Breast epithelium (tissue), 4 donors: ENCODE measurements around the gene C1QC. TPM values are rescaled to one million over a fixed set of nuclear protein-coding genes. Genes with fewer than 3 reads are reported as not detected.

Experiments
- DNase-seq, 2 donors: peaks; one replicate each; pipeline ENCODE4 v3.0.0-alpha.2; 2019; ENCODE audit warnings: low spot score in 2 of 2
- H3K27ac ChIP-seq, 2 donors: fragments of 200-600 bp; sonication (generic) in 1 of 2; one replicate each; pipeline ENCODE4 v1.5.1; 2016 to 2019; ENCODE audit warnings: mild to moderate bottlenecking in 1 of 2
- H3K27me3 ChIP-seq, 2 donors: fragments of 200-600 bp; sonication (generic) in 1 of 2; one replicate each; pipeline versions ENCODE4 v1.5.1 to v1.6.0; 2017 to 2019; ENCODE audit warnings: control low read depth in 1 of 2, mild to moderate bottlenecking in 1 of 2
- H3K36me3 ChIP-seq: fragments of 200-600 bp; one replicate; pipeline ENCODE4 v1.5.1; 2019
- H3K4me1 ChIP-seq, 2 donors: fragments of 200-600 bp; sonication (generic); one replicate each; pipeline ENCODE4 v1.5.1; 2016 to 2019; ENCODE audit warnings: control low read depth in 1 of 2
- H3K4me3 ChIP-seq, 3 donors: fragments of 200-600 bp; sonication (generic); 1 replicate in 2 of 3; 2 replicates in 1 of 3; pipeline ENCODE4 v1.5.1; 2016 to 2019; ENCODE audit warnings: mild to moderate bottlenecking in 3 of 3, moderate library complexity in 2 of 3
- H3K9me3 ChIP-seq, 2 donors: fragments of 200-600 bp; sonication (generic) in 1 of 2; one replicate each; pipeline ENCODE4 v1.5.1; 2016 to 2019; ENCODE audit warnings: control low read depth in 1 of 2
- POLR2A ChIP-seq: fragments of 450-650 bp; IDR thresholded peaks from one replicate; pipeline ENCODE4 v1.6.1; 2016; ENCODE audit warnings: antibody characterized with exemption, mild to moderate bottlenecking, moderate library complexity
- POLR2AphosphoS5 ChIP-seq, 3 donors: sonication (generic); formaldehyde crosslinking; IDR thresholded peaks; one replicate each; pipeline ENCODE4 v1.6.1; 2017; ENCODE audit warnings: antibody characterized with exemption in 3 of 3
- intact Hi-C: fragments of 100-400 bp; cut with DNase I; formaldehyde crosslinking; loops from one replicate; pipeline ENCODE4 v1.15.1; 2023; ENCODE audit warnings: low total_unique reads
- total RNA-seq, 3 donors: library from RNA; depleted of rRNA; stranded (reverse); fragments of >200 nt; gene quantifications; one replicate each; pipeline ENCODE4 v1.1.0, GENCODE V29; 2016
- TF ChIP-seq, protein P1 (sequence below), 3 donors: fragments of 450-650 bp; IDR thresholded peaks; one replicate each; pipeline ENCODE4 v1.5.1; 2016 to 2017; ENCODE audit warnings: antibody characterized with exemption in 3 of 3, mild to moderate bottlenecking in 3 of 3, moderate library complexity in 3 of 3

Gene C1QC
- total RNA-seq, 3 donors from 2014 or later: 76.4 to 385 (median 113) TPM

DNA sequence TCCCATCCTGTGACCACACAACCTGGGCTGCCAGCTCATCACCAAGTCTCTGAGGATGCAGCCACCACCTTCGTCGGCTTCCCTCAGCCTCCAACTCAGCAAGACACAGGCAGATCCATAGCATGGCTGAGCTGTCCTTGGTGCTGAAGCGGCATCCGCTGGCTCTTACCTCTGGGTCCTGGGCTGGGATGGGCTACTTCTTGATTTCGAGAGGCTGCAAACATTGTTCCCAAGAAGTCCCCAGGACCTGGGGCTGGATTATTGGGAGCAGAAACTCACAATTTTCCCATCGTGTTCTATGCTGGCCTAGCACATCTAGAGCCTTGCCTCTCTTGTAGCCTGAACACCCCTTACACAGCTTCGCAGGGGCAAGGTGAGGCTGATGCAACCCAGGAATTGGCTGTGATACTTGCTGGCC is 31.9 kb upstream of the C1QC start:
- Histone ChIP-seq H3K4me1 (no peaks in the 10 kb centered on the region), H3K27ac (no peak overlapping the region), H3K4me3 (no peak overlapping the region), H3K27me3 (peaks cover 0 to 80% of the 10 kb centered on the region in 2 donors), H3K36me3 (no peaks in the 10 kb centered on the region), H3K9me3 (no peaks in the 10 kb centered on the region)
- intact Hi-C loops: no loop called here
- DNase-seq: no peak
- TF ChIP-seq, protein P1, sequence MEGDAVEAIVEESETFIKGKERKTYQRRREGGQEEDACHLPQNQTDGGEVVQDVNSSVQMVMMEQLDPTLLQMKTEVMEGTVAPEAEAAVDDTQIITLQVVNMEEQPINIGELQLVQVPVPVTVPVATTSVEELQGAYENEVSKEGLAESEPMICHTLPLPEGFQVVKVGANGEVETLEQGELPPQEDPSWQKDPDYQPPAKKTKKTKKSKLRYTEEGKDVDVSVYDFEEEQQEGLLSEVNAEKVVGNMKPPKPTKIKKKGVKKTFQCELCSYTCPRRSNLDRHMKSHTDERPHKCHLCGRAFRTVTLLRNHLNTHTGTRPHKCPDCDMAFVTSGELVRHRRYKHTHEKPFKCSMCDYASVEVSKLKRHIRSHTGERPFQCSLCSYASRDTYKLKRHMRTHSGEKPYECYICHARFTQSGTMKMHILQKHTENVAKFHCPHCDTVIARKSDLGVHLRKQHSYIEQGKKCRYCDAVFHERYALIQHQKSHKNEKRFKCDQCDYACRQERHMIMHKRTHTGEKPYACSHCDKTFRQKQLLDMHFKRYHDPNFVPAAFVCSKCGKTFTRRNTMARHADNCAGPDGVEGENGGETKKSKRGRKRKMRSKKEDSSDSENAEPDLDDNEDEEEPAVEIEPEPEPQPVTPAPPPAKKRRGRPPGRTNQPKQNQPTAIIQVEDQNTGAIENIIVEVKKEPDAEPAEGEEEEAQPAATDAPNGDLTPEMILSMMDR (IDR thresholded peaks at IDR 0.05): no peak
- TF ChIP-seq POLR2AphosphoS5 (IDR thresholded peaks at IDR 0.05) (no peak), POLR2A (no peak)

DNA sequence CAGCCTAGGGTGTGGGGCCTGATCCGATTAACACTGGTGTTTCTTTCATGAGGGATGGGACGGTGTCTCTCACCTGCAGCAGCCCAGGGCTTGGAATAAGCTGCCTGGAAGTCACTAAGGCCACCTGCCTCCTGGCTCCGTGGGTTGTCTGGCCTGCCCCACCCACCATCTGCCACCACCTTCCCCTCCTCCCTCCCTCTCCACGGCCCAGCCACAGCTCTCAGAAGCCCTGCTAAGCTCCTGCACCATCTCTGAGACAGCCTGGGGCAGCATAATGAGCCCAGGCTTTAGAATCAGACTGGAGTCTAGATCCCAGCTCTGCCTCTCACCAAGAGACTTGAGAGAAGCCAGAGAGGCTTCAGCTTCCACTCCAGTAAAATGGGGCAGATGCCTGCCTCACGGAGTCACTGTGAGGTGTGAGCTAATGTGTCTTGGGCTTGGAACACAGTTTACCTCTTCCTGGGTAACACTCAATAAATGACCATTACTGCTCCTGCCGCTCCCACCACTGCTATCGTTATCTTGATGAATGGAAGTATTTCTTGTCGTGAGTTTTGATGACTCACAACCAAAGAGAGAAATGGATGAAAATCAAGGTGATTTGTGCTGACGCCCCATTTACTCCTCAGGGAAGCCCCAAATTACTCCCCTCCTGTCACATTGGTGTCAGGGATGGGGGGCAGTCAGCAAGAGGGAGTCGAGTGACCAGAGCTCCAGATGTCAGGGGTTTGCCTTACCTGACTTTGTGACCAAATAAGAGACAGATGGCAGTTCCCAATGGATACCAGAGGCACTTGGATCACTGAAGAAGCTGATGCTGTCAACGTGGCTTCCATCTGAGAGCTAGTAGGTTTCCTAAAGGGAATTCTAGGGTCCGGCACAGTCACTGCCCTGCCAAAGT is 30.5 kb upstream of the C1QC start:
- intact Hi-C loops: no loop called here
- Histone ChIP-seq H3K27ac (no peak overlapping the region), H3K36me3 (no peaks in the 10 kb centered on the region), H3K27me3 (peaks cover 0 to 89% of the 10 kb centered on the region in 2 donors), H3K4me1 (no peaks in the 10 kb centered on the region), H3K9me3 (no peaks in the 10 kb centered on the region), H3K4me3 (no peak overlapping the region)
- DNase-seq: no peak
- TF ChIP-seq, protein P1 (IDR thresholded peaks at IDR 0.05): no peak
- TF ChIP-seq POLR2AphosphoS5 (IDR thresholded peaks at IDR 0.05): no peak
- TF ChIP-seq POLR2A: no peak

DNA sequence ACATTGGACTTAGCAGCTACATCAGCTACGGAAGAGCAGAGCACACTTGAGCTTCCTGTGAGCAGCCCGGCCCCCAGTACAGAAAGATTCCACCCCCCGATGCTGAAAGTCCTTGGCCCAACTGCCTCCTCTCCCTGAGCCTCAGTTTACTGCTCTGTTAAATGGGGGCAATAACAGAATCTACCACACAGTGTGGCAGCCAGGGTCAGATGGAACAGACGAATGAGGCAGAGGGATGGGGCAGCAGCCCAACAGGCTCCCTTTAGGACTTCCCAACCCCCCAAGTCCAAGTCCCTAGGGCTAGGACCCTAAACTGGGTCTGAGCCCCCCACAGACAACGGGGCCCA is 29.9 kb upstream of the C1QC start:
- Histone ChIP-seq H3K27me3 (peaks cover 0 to 89% of the 10 kb centered on the region in 2 donors), H3K36me3 (no peaks in the 10 kb centered on the region), H3K9me3 (no peaks in the 10 kb centered on the region), H3K4me1 (no peaks in the 10 kb centered on the region), H3K4me3 (no peak overlapping the region), H3K27ac (no peak overlapping the region)
- TF ChIP-seq POLR2A (no peak), POLR2AphosphoS5 (IDR thresholded peaks at IDR 0.05) (no peak)
- TF ChIP-seq, protein P1 (IDR thresholded peaks at IDR 0.05): no peak
- no peak for DNase-seq
- intact Hi-C loops: no loop called here

DNA sequence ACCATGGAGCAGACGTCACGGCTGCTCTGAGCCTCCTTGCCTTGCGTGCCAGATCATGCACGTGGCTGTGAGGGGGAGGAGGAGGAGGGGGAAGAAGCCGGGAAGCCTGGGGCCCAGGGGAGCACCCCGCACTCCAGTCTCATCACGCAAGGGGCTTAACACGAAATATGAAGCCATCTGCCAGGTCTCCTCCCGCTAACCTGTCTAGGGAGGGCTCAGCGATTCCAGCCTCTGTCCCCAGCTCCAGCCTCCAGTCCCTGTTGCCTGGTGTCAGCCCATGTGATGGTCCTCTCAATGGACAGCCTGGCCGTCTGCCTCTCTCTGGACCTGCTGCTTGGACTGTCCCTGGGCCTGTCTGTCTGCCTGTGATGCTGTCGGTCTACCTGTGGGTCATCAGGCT is 29.5 kb upstream of the C1QC start:
- intact Hi-C loops: no loop called here
- TF ChIP-seq POLR2A: no peak
- TF ChIP-seq, protein P1 (IDR thresholded peaks at IDR 0.05): no peak
- no peak for TF ChIP-seq POLR2AphosphoS5 (IDR thresholded peaks at IDR 0.05)
- Histone ChIP-seq H3K4me1 (no peaks in the 10 kb centered on the region), H3K9me3 (no peaks in the 10 kb centered on the region), H3K27ac (no peak overlapping the region), H3K27me3 (peaks cover 0 to 89% of the 10 kb centered on the region in 2 donors), H3K36me3 (no peaks in the 10 kb centered on the region), H3K4me3 (no peak overlapping the region)
- DNase-seq: no peak

DNA sequence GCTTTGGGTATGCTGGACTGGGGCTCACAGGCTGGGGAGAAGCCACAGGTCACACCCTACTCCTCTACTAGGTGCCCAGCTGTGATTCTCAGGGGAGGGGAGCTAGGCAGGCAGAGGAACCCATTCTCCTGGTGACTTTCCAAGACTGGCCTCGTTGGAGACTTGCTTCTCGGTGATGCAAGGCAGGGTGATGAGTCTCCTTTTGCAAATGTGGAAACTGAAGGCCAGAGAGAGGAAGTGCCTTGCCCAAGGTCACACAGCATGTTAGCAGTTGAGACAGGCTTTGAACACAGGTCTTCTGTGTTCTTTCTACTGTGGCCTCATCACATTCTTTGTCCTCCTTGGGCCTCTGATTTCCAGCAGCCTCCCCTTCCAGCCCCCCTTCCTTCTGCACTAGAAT is 27.5 kb upstream of the C1QC start:
- DNase-seq: no peak
- TF ChIP-seq POLR2AphosphoS5 (IDR thresholded peaks at IDR 0.05) (no peak), POLR2A (no peak)
- TF ChIP-seq, protein P1 (IDR thresholded peaks at IDR 0.05): no peak
- H3K4me3 ChIP-seq: no peak overlapping the region
- intact Hi-C loops: no loop called here
- H3K9me3 ChIP-seq: no peaks in the 10 kb centered on the region
- H3K36me3 ChIP-seq: no peaks in the 10 kb centered on the region
- H3K27me3 ChIP-seq: peaks cover 0 to 90% of the 10 kb centered on the region in 2 donors
- no peak overlapping the region for H3K27ac ChIP-seq
- H3K4me1 ChIP-seq: no peaks in the 10 kb centered on the region
